Mesenchymal stem cell (in vitro differentiated cells and primary cell): Measurements from ENCODE around the gene CIT.
A peak's percentile ranks its signal among the peaks of the same experiment; 100 is the strongest.

Experiments
- DNase-seq: peaks from one replicate; pipeline ENCODE4 v3.0.0-alpha.2; 2013
- H2AFZ ChIP-seq: one replicate; pipeline ENCODE4 v1.6.1; 2013; ENCODE audit warnings: low read depth, mild to moderate bottlenecking, control low read depth, inconsistent platforms, low read length, moderate library complexity
- H2AK5ac ChIP-seq: 2 replicates; pipeline ENCODE4 v1.6.1; 2013; ENCODE audit warnings: low read length, moderate library complexity, mild to moderate bottlenecking, inconsistent platforms; ENCODE audit not compliant: severe bottlenecking
- H2BK120ac ChIP-seq: one replicate; pipeline ENCODE4 v1.6.1; 2013; ENCODE audit warnings: low read depth, mild to moderate bottlenecking, inconsistent platforms, low read length, moderate library complexity
- H2BK12ac ChIP-seq, 2 experiments: one replicate each; pipeline ENCODE4 v1.6.1; 2013; ENCODE audit warnings: inconsistent platforms in 2 of 2, low read length in 2 of 2, mild to moderate bottlenecking in 2 of 2, moderate library complexity in 2 of 2, control low read depth in 1 of 2
- H2BK15ac ChIP-seq: one replicate; pipeline ENCODE4 v1.6.1; 2013; ENCODE audit warnings: mild to moderate bottlenecking, low read depth, inconsistent platforms; ENCODE audit not compliant: poor library complexity, severe bottlenecking
- H2BK5ac ChIP-seq: 2 replicates; pipeline ENCODE4 v1.6.1; 2013; ENCODE audit warnings: low read depth, mild to moderate bottlenecking, low read length, control low read depth, inconsistent platforms; ENCODE audit not compliant: poor library complexity, severe bottlenecking
- H3K14ac ChIP-seq, 2 experiments: one replicate each; pipeline ENCODE4 v1.6.1; 2013; ENCODE audit warnings: inconsistent platforms in 2 of 2, low read length in 2 of 2, control low read depth in 1 of 2, mild to moderate bottlenecking in 1 of 2, moderate library complexity in 1 of 2
- H3K18ac ChIP-seq, 2 experiments: one replicate each; pipeline ENCODE4 v1.6.1; 2013; ENCODE audit warnings: inconsistent platforms in 2 of 2, low read length in 2 of 2, control low read depth in 1 of 2, low read depth in 1 of 2, mild to moderate bottlenecking in 1 of 2
- H3K23ac ChIP-seq, 2 experiments: one replicate each; pipeline ENCODE4 v1.6.1; 2013; ENCODE audit warnings: inconsistent platforms in 2 of 2, low read length in 2 of 2, mild to moderate bottlenecking in 2 of 2, moderate library complexity in 2 of 2, control low read depth in 1 of 2
- H3K27ac ChIP-seq: 2 replicates; pipeline ENCODE4 v1.5.1; 2013; ENCODE audit warnings: mild to moderate bottlenecking, moderate library complexity, low read length, control low read depth, inconsistent platforms; ENCODE audit not compliant: poor library complexity, severe bottlenecking
- H3K27me3 ChIP-seq, 2 experiments: 2 replicates each; pipeline versions ENCODE4 v1.6.1 to v1.7.0; 2013; ENCODE audit warnings: low read length in 2 of 2, mild to moderate bottlenecking in 2 of 2, moderate library complexity in 2 of 2, control low read depth in 1 of 2, inconsistent platforms in 1 of 2; ENCODE audit not compliant: control insufficient read depth in 1 of 2, insufficient read depth in 1 of 2
- H3K36me3 ChIP-seq, 2 experiments: 2 replicates each; pipeline versions ENCODE4 v1.6.1 to v1.7.0; 2013; ENCODE audit warnings: low read length in 2 of 2, control low read depth in 1 of 2, inconsistent platforms in 1 of 2, low read depth in 1 of 2, mild to moderate bottlenecking in 1 of 2; ENCODE audit not compliant: insufficient read depth in 2 of 2, control insufficient read depth in 1 of 2
- H3K4ac ChIP-seq, 2 experiments: one replicate each; pipeline ENCODE4 v1.6.1; 2013; ENCODE audit warnings: inconsistent platforms in 2 of 2, low read length in 2 of 2, mild to moderate bottlenecking in 2 of 2, moderate library complexity in 2 of 2, control low read depth in 1 of 2, low read depth in 1 of 2
- H3K4me1 ChIP-seq: 2 replicates; pipeline ENCODE4 v1.6.1; 2013; ENCODE audit warnings: low read depth, low read length, control low read depth; ENCODE audit not compliant: control insufficient read depth, insufficient read depth
- H3K4me2 ChIP-seq: 2 replicates; pipeline ENCODE4 v1.6.1; 2013; ENCODE audit warnings: low read length, mild to moderate bottlenecking, inconsistent platforms; ENCODE audit not compliant: poor library complexity, severe bottlenecking
- H3K4me3 ChIP-seq, 2 experiments: 2 replicates each; pipeline versions ENCODE4 v1.5.1 to v1.7.0; 2013; ENCODE audit warnings: low read length in 2 of 2, mild to moderate bottlenecking in 2 of 2, control low read depth in 1 of 2, low read depth in 1 of 2; ENCODE audit not compliant: insufficient read depth in 1 of 2
- H3K79me1 ChIP-seq: replicated peaks from 2 replicates; pipeline ENCODE4 v1.6.1; 2013; ENCODE audit warnings: mild to moderate bottlenecking, control low read depth, low read length, inconsistent platforms; ENCODE audit not compliant: poor library complexity, severe bottlenecking
- H3K9ac ChIP-seq: 2 replicates; pipeline ENCODE4 v1.7.0; 2013; ENCODE audit warnings: mild to moderate bottlenecking, low read length, moderate library complexity
- H3K9me3 ChIP-seq: 2 replicates; pipeline ENCODE4 v1.7.0; 2013; ENCODE audit warnings: mild to moderate bottlenecking, low read length; ENCODE audit not compliant: control insufficient read depth
- H4K8ac ChIP-seq: one replicate; pipeline ENCODE4 v1.6.1; 2013; ENCODE audit warnings: inconsistent platforms, mild to moderate bottlenecking, low read length, moderate library complexity
- H4K91ac ChIP-seq: one replicate; pipeline ENCODE4 v1.6.1; 2013; ENCODE audit warnings: mild to moderate bottlenecking, low read length, inconsistent platforms
- whole genome bisulfite sequencing: methylation state at CpG from one replicate; pipeline ENCODE4 v1.1.7; 2013; ENCODE audit warnings: mixed read lengths; 5-methylcytosine and 5-hydroxymethylcytosine counted together

The CIT gene

GRCh38 chr12:119843100-119843499 lies 34.0 kb downstream of the CIT start:
- Histone ChIP-seq H2BK15ac (no peak overlapping the region), H3K18ac (no peak overlapping the region), H2BK120ac (no peak overlapping the region), H3K4ac (no peak overlapping the region), H2AFZ (peak overlapping the region; percentile 15), H3K79me1 (peaks cover 21% of the 10 kb centered on the region), H3K36me3 (peaks cover 0 to 4% of the 10 kb centered on the region in 2 experiments), H4K91ac (no peak overlapping the region), H3K23ac (no peak overlapping the region), H3K27ac (no peak overlapping the region), H2AK5ac (no peak overlapping the region), H3K4me1 (peaks cover 2% of the 10 kb centered on the region), H3K4me2 (no peak overlapping the region), H3K9me3 (no peaks in the 10 kb centered on the region), H2BK12ac (no peak overlapping the region), H3K9ac (no peak overlapping the region), H2BK5ac (no peak overlapping the region), H4K8ac (no peak overlapping the region), H3K27me3 (no peaks in the 10 kb centered on the region), H3K14ac (no peak overlapping the region), H3K4me3 (no peak overlapping the region)
- DNase-seq = peak; percentile 6
- 63% methylated on average over 2 of the region's 2 CpGs for WGBS

- DNase-seq = no peak
- H3K36me3 ChIP-seq = peaks cover 0 to 4% of the 10 kb centered on the region in 2 experiments
- no peak overlapping the region for H2BK120ac ChIP-seq
- no peak overlapping the region for H3K9ac ChIP-seq
- H3K4me3 ChIP-seq = no peak overlapping the region
- H3K23ac ChIP-seq = no peak overlapping the region
- H3K27me3 ChIP-seq = no peaks in the 10 kb centered on the region
- 95% methylated on average over 1 of the region's 1 CpG for WGBS
- H2AK5ac ChIP-seq = no peak overlapping the region
- no peak overlapping the region for H4K91ac ChIP-seq
- no peak overlapping the region for H3K4ac ChIP-seq
- no peak overlapping the region for H3K14ac ChIP-seq
- H2AFZ ChIP-seq = no peak overlapping the region
- no peak overlapping the region for H2BK15ac ChIP-seq
- no peak overlapping the region for H3K18ac ChIP-seq
- peaks cover 2% of the 10 kb centered on the region for H3K4me1 ChIP-seq
- peaks cover 24% of the 10 kb centered on the region for H3K79me1 ChIP-seq
- H2BK5ac ChIP-seq = no peak overlapping the region
- no peak overlapping the region for H3K27ac ChIP-seq
- no peak overlapping the region for H3K4me2 ChIP-seq
- H4K8ac ChIP-seq = no peak overlapping the region
- H3K9me3 ChIP-seq = no peaks in the 10 kb centered on the region
- H2BK12ac ChIP-seq = no peak overlapping the region
Measured at GRCh38 chr12:119842380-119842779, 34.7 kb downstream of the CIT start.

GRCh38 chr12:119841433-119842210 lies 35.5 kb downstream of the CIT start:
- no peak overlapping the region for H2BK12ac ChIP-seq
- H3K36me3 ChIP-seq = peaks cover 0 to 4% of the 10 kb centered on the region in 2 experiments
- H4K91ac ChIP-seq = no peak overlapping the region
- 88% methylated on average over 7 of the region's 8 CpGs for WGBS
- H3K9ac ChIP-seq = no peak overlapping the region
- H2BK15ac ChIP-seq = no peak overlapping the region
- no peak overlapping the region for H3K23ac ChIP-seq
- no peak overlapping the region for H3K4me3 ChIP-seq
- H3K27me3 ChIP-seq = no peaks in the 10 kb centered on the region
- H3K4ac ChIP-seq = no peak overlapping the region
- peaks cover 24% of the 10 kb centered on the region for H3K79me1 ChIP-seq
- no peak overlapping the region for H3K27ac ChIP-seq
- no peak overlapping the region for H2BK5ac ChIP-seq
- no peak overlapping the region for H3K4me2 ChIP-seq
- H2AK5ac ChIP-seq = no peak overlapping the region
- H3K9me3 ChIP-seq = no peaks in the 10 kb centered on the region
- H2AFZ ChIP-seq = no peak overlapping the region
- H3K14ac ChIP-seq = no peak overlapping the region
- H2BK120ac ChIP-seq = no peak overlapping the region
- H4K8ac ChIP-seq = no peak overlapping the region
- DNase-seq = peak; percentile 42
- peaks cover 2% of the 10 kb centered on the region for H3K4me1 ChIP-seq
- H3K18ac ChIP-seq = no peak overlapping the region

- H2BK12ac ChIP-seq = no peak overlapping the region
- no peak overlapping the region for H3K4me3 ChIP-seq
- H2BK15ac ChIP-seq = no peak overlapping the region
- H3K4me2 ChIP-seq = no peak overlapping the region
- H4K8ac ChIP-seq = no peak overlapping the region
- H3K79me1 ChIP-seq = peaks cover 27% of the 10 kb centered on the region
- no peaks in the 10 kb centered on the region for H3K9me3 ChIP-seq
- no peak overlapping the region for H2BK5ac ChIP-seq
- no peaks in the 10 kb centered on the region for H3K27me3 ChIP-seq
- H3K27ac ChIP-seq = no peak overlapping the region
- peaks cover 2% of the 10 kb centered on the region for H3K4me1 ChIP-seq
- no peak overlapping the region for H4K91ac ChIP-seq
- H2AK5ac ChIP-seq = no peak overlapping the region
- H3K14ac ChIP-seq = no peak overlapping the region
- H3K23ac ChIP-seq = no peak overlapping the region
- peaks cover 0 to 4% of the 10 kb centered on the region in 2 experiments for H3K36me3 ChIP-seq
- no peak for DNase-seq
- H3K18ac ChIP-seq = no peak overlapping the region
- 100% methylated on average over 2 of the region's 3 CpGs for WGBS
- no peak overlapping the region for H2AFZ ChIP-seq
- H3K4ac ChIP-seq = no peak overlapping the region
- H2BK120ac ChIP-seq = no peak overlapping the region
- no peak overlapping the region for H3K9ac ChIP-seq
Measured at GRCh38 chr12:119840582-119840981, 36.5 kb downstream of the CIT start.
